GM12892 (cell line): ENCODE results near the gene SREBF1.

Experiments used
- POLR2A ChIP-seq: IDR thresholded peaks from 2 replicates; pipeline ENCODE4 v1.6.1; 2011; ENCODE audit warnings: low read depth, low read length, control low read depth
- TAF1 ChIP-seq: IDR thresholded peaks from 2 replicates; pipeline ENCODE4 v1.6.1; 2011; ENCODE audit warnings: low read depth, mild to moderate bottlenecking, control low read depth, low read length, borderline replicate concordance

- TF ChIP-seq POLR2A (no peak), TAF1 (no peak)
These were observed 45.3 kb upstream of the SREBF1 start for GRCh38 chr17:17882082-17882581.
